ENCODE data around the gene BLTP3B. TPM values are rescaled to one million over a fixed set of nuclear protein-coding genes. Genes with fewer than 3 reads are reported as not detected.

Gene BLTP3B
- polyA plus RNA-seq, 1 donor (not counting 4 experiments of a cell fraction or from before 2014, with no cell fraction given) = 11.7 TPM

DNA sequence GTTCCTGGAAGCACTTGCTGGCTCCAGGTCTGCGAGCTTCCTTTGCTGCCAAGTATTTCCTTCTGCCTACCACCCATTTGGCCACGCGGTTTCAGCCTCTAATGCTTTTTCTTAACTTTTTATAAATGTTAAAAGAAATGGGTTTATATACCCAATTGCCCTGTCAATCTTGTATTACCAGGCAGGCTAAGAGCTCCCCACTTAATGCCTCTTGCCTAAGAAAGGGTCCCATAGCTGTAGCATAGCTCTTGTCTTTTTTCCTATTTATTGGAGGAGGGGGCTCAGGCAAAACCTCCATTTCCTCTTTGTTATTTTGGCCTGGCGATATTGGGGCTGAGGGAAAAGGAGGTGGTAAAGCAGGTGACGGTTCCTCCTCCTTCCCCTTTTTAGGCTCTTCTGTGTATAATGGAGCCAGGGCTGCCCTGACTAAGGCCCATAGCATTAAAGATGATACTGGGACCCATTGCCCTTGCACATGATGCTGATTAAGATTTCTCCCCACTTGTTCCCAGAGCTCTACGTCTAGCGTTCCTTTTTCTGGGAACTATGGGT, 21.6 kb upstream of the BLTP3B start:
- Histone ChIP-seq H3K4me3 (ENCODE audit: control insufficient read depth in 2 of 3, extremely low read depth in 1 of 3, insufficient read depth in 2 of 3, low read depth in 1 of 3, low read length in 3 of 3) (peak overlapping the region in 1 of 3 experiments; percentile 32), H3K4me1 (ENCODE audit: control insufficient read depth, extremely low read depth, insufficient read depth, low read length) (peaks cover 17% of the 10 kb centered on the region), H2AFZ (ENCODE audit: control insufficient read depth, low read length) (peak overlapping the region; percentile 73), H3K9me1 (ENCODE audit: control insufficient read depth, extremely low read depth, insufficient read depth, low read length) (no peaks in the 10 kb centered on the region), H3K9me3 (ENCODE audit: control insufficient read depth, low read depth, low read length) (no peaks in the 10 kb centered on the region), H3K79me2 (ENCODE audit: control insufficient read depth, insufficient read depth, low read length) (no peaks in the 10 kb centered on the region), H3K9ac (ENCODE audit: control insufficient read depth, extremely low read depth, insufficient read depth, low read length) (peak overlapping the region; percentile 33), H3K36me3 (ENCODE audit: control insufficient read depth in 2 of 2, extremely low read depth in 1 of 2, insufficient read depth in 2 of 2, low read length in 2 of 2) (no peaks in the 10 kb centered on the region), H3K27ac (ENCODE audit: control insufficient read depth, insufficient read depth, low read length) (no peak overlapping the region), H4K20me1 (ENCODE audit: control insufficient read depth, extremely low read depth, insufficient read depth, low read length) (no peaks in the 10 kb centered on the region), H3K27me3 (ENCODE audit: control insufficient read depth, extremely low read depth, insufficient read depth, low read length) (no peaks in the 10 kb centered on the region), H3K4me2 (ENCODE audit: control insufficient read depth, extremely low read depth, insufficient read depth, low read depth, low read length) (peak overlapping the region; percentile 66)
- DNase-seq (ENCODE audit: low read depth, low spot score) (no peak), FAIRE-seq (no peak)
- no peak for TF ChIP-seq EZH2 (IDR thresholded peaks at IDR 0.05; ENCODE audit: low read length)
- TF ChIP-seq, protein P1, sequence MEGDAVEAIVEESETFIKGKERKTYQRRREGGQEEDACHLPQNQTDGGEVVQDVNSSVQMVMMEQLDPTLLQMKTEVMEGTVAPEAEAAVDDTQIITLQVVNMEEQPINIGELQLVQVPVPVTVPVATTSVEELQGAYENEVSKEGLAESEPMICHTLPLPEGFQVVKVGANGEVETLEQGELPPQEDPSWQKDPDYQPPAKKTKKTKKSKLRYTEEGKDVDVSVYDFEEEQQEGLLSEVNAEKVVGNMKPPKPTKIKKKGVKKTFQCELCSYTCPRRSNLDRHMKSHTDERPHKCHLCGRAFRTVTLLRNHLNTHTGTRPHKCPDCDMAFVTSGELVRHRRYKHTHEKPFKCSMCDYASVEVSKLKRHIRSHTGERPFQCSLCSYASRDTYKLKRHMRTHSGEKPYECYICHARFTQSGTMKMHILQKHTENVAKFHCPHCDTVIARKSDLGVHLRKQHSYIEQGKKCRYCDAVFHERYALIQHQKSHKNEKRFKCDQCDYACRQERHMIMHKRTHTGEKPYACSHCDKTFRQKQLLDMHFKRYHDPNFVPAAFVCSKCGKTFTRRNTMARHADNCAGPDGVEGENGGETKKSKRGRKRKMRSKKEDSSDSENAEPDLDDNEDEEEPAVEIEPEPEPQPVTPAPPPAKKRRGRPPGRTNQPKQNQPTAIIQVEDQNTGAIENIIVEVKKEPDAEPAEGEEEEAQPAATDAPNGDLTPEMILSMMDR (optimal IDR thresholded peaks at IDR 0.05 in 1 of 3, IDR thresholded peaks at IDR 0.05 in 1 of 3, conservative IDR thresholded peaks at IDR 0.05 in 1 of 3; ENCODE audit: extremely low read depth in 1 of 3, insufficient read depth in 2 of 3, low read length in 3 of 3) = no peak
- dilution Hi-C loops (cut with MboI; ENCODE audit: extremely low pct_ligation_motif_present, low sequenced_read_pairs) = no loop called here

DNA sequence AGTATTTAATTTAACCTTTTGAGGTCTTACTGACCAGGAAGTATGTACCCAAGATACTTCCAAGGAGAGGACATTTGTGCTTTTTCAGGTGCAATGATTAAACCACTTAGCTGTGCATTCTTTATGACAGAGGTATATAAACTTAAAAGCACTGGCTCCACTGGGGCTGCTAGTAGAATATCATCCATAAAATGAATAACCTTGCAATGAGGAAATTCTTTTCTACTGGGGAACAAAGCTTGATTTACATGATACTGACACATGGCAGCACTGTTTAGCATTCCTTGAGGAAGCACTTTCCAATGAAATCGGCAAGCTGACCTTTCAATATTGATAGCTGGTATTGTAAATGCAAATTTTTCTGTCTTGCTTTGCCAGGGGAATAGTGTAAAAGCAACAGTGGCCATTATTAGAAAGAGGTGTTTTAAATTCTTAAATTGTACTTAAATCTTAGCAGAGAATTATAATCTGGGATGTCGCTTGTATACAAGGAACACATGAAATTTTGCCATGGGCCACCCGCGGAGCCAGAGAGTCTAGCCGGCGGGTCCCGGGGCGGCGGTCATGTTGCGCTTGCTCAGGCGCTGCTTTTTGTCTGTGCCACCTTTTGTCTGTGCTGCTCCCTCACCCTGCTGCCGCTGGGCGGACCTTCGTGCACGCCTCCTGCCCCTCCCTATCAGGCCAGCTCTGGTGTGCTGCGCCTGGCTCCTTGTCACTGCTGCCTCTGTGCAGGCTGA, 20.9 kb upstream of the BLTP3B start:
- dilution Hi-C loops (cut with MboI; ENCODE audit: extremely low pct_ligation_motif_present, low sequenced_read_pairs) = no loop called here
- H2AFZ ChIP-seq (ENCODE audit: control insufficient read depth, low read length) = peak overlapping the region; percentile 73
- FAIRE-seq = peak; percentile 77

More for the DNA sequence above, 20.9 kb upstream of the BLTP3B start:
- Histone ChIP-seq H3K4me1 (ENCODE audit: control insufficient read depth, extremely low read depth, insufficient read depth, low read length) (peaks cover 14% of the 10 kb centered on the region), H3K9ac (ENCODE audit: control insufficient read depth, extremely low read depth, insufficient read depth, low read length) (peak overlapping the region; percentile 33), H3K4me2 (ENCODE audit: control insufficient read depth, extremely low read depth, insufficient read depth, low read depth, low read length) (peak overlapping the region; percentile 66), H3K4me3 (ENCODE audit: control insufficient read depth in 2 of 3, extremely low read depth in 1 of 3, insufficient read depth in 2 of 3, low read depth in 1 of 3, low read length in 3 of 3) (peak overlapping the region in 2 of 3 experiments; percentile 25 to 32), H3K27me3 (ENCODE audit: control insufficient read depth, extremely low read depth, insufficient read depth, low read length) (no peaks in the 10 kb centered on the region), H4K20me1 (ENCODE audit: control insufficient read depth, extremely low read depth, insufficient read depth, low read length) (no peaks in the 10 kb centered on the region), H3K9me1 (ENCODE audit: control insufficient read depth, extremely low read depth, insufficient read depth, low read length) (no peaks in the 10 kb centered on the region), H3K27ac (ENCODE audit: control insufficient read depth, insufficient read depth, low read length) (no peak overlapping the region), H3K79me2 (ENCODE audit: control insufficient read depth, insufficient read depth, low read length) (no peaks in the 10 kb centered on the region), H3K36me3 (ENCODE audit: control insufficient read depth in 2 of 2, extremely low read depth in 1 of 2, insufficient read depth in 2 of 2, low read length in 2 of 2) (no peaks in the 10 kb centered on the region), H3K9me3 (ENCODE audit: control insufficient read depth, low read depth, low read length) (no peaks in the 10 kb centered on the region)
- no peak for DNase-seq (ENCODE audit: low read depth, low spot score)
- TF ChIP-seq EZH2 (IDR thresholded peaks at IDR 0.05; ENCODE audit: low read length) = no peak
- TF ChIP-seq, protein P1 (optimal IDR thresholded peaks at IDR 0.05 in 1 of 3, IDR thresholded peaks at IDR 0.05 in 1 of 3, conservative IDR thresholded peaks at IDR 0.05 in 1 of 3; ENCODE audit: extremely low read depth in 1 of 3, insufficient read depth in 2 of 3, low read length in 3 of 3) = peak in 1 of 3 experiments; percentile 46

All from keratinocyte (primary cell).